ENCODE measurements around the gene PATJ.

DNA sequence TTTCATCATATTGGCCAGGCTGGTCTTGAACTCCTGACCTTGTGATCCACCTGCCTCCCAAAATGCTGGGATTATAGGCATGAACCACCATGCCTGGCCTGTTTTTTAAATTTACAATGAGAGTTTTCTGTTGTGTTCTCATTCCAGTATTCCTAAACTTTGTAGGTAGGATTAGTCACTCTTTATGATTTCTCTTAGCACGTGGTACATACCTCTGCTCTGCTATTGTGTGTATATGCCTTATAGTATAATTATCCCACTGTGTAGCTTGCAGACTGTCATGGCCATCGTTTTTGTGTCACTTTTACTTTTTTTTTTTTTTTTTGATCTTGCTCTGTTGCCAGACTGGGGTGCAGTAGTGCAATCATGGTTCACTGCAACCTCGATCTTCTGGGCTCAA is 14.5 kb downstream of the PATJ start:
- TF ChIP-seq, protein P1, sequence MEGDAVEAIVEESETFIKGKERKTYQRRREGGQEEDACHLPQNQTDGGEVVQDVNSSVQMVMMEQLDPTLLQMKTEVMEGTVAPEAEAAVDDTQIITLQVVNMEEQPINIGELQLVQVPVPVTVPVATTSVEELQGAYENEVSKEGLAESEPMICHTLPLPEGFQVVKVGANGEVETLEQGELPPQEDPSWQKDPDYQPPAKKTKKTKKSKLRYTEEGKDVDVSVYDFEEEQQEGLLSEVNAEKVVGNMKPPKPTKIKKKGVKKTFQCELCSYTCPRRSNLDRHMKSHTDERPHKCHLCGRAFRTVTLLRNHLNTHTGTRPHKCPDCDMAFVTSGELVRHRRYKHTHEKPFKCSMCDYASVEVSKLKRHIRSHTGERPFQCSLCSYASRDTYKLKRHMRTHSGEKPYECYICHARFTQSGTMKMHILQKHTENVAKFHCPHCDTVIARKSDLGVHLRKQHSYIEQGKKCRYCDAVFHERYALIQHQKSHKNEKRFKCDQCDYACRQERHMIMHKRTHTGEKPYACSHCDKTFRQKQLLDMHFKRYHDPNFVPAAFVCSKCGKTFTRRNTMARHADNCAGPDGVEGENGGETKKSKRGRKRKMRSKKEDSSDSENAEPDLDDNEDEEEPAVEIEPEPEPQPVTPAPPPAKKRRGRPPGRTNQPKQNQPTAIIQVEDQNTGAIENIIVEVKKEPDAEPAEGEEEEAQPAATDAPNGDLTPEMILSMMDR (IDR thresholded peaks at IDR 0.05), result no peak
- no peak for TF ChIP-seq EZH2 (IDR thresholded peaks at IDR 0.05; ENCODE audit: borderline replicate concordance, insufficient read depth, low read depth, low read length, poor library complexity, severe bottlenecking)
